Posterior cingulate gyrus (tissue), 11 donors: Measurements from ENCODE around the gene TBC1D1.
"Not testable (repeated sequence)": the region's sequence is repeated elsewhere in the genome, so short reads cannot be mapped to it uniquely, and the experiment has no call there.

ENCODE experiments used
- DNase-seq, 10 donors: peaks; one replicate each; pipeline versions ENCODE4 v3.0.0 to v3.0.0-alpha.2; 2020 to 2021; ENCODE audit warnings: mixed read lengths in 3 of 10
- intact Hi-C: fragments of 100-400 bp; cut with DNase I; formaldehyde crosslinking; loops from one replicate; pipeline ENCODE4 v1.15.1; 2023

TBC1D1 gene

GRCh38 chr4:37917388-37917787 lies 26.5 kb downstream of the TBC1D1 start:
- intact Hi-C loops: no loop called here

GRCh38 chr4:37918653-37919052 lies 27.8 kb downstream of the TBC1D1 start:
- no peak for DNase-seq
- intact Hi-C loops: no loop called here

More at GRCh38 chr4:37917388-37917787, 26.5 kb downstream of the TBC1D1 start:
- DNase-seq: no peak

DNA sequence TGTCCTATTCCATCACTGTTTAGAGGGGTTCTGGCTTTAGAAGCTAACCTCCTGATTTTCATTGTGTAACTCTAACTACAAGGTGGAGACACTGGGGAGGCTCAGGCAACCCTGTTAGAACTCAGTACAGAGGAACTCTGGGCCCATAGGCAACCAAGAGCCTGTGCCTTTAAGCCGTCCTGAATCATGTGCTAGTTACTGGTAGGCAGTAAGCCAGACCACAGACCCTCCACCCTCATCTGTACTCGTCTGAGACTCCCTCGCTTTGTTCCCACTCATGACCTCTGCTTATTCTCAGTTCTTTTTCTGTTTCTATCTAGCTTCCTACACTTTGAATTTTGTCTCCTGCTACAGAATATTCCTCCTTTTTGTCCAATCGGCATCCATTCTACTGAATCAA lies 31.4 kb downstream of the TBC1D1 start:
- DNase-seq: no peak
- intact Hi-C loops: no loop called here

DNA sequence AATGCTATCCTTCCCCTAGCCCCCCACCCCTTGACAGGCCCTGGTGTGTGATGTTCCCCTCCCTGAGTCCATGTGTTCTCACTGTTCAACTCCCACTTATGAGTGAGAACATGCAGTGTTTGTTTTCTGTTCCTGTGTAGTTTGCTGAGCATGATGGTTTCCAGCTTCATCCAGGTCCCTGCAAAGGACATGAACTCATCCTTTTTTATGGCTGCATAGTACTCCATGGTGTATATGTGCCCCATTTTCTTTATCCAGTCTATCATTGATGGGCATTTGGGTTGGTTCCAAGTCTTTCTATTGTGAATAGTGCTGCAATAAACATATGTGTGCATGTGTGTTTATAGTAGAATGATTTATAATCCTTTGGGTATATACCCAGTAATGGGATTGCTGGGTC lies 32.2 kb downstream of the TBC1D1 start:
- DNase-seq, intact Hi-C loops: not testable (repeated sequence)

GRCh38 chr4:37924946-37925345 lies 34.1 kb downstream of the TBC1D1 start:
- intact Hi-C loops: no loop called here
- no peak for DNase-seq

- intact Hi-C loops: no loop called here
- no peak for DNase-seq
These were observed 36.5 kb downstream of the TBC1D1 start for GRCh38 chr4:37927434-37927833.

GRCh38 chr4:37928426-37929416 lies 37.8 kb downstream of the TBC1D1 start:
- intact Hi-C loops: no loop called here
- peak in 3 of 10 donors; percentile 15 to 91 (median 23) for DNase-seq

DNA sequence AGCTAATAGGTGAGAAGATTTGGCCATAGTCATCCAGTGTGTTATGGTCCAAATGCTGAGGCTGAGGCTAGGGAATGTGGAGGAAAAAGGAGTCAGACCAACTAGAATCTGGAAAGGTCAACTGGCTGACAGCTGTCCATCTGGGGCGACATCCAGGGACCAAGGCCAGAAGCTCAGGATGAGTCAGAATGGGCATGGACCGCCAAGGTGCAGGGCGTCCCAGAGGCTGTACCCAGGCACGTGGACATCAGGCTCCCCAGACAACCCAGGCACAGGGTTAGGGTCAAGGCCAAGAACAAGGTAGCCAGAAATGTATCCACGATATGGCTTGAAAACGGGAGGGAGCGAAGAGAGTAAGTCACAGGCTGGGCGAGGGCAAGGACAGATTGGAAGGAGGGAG lies 43.2 kb downstream of the TBC1D1 start:
- intact Hi-C loops: no loop called here
- DNase-seq: no peak

GRCh38 chr4:37934609-37935008 lies 43.7 kb downstream of the TBC1D1 start:
- intact Hi-C loops: no loop called here

GRCh38 chr4:37935026-37935425 lies 44.1 kb downstream of the TBC1D1 start:
- DNase-seq: no peak
- intact Hi-C loops: no loop called here

More at GRCh38 chr4:37934609-37935008, 43.7 kb downstream of the TBC1D1 start:
- DNase-seq: no peak

DNA sequence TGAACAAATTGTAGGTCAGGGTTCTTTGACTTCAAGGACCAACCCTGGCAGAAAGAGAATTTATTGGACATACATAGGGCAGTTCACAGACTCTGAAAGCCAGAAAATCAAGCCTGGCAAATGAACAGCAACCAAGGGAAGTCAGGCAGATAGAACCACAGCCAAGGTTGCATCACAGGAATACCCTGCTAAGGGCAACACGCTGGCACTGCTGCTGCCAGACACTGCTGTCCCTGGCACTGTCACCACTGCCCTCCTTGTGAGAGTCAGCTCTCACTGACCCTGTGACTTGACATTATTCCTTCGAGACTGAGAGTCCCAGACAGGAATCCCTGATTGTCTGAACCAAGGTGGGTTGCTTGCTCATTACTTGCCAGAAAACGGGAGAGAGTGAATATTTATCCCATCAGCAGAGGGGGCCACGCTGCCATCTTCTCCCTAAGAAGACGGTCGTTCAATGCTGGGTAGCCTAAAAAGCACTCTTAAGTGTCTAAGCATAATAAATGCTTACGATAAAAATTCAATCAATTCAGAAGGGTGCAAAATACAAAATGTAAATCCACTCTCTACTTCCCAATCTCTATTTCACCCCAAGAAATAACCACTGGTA lies 46.1 kb downstream of the TBC1D1 start:
- no peak for DNase-seq
- intact Hi-C loops: no loop called here

DNA sequence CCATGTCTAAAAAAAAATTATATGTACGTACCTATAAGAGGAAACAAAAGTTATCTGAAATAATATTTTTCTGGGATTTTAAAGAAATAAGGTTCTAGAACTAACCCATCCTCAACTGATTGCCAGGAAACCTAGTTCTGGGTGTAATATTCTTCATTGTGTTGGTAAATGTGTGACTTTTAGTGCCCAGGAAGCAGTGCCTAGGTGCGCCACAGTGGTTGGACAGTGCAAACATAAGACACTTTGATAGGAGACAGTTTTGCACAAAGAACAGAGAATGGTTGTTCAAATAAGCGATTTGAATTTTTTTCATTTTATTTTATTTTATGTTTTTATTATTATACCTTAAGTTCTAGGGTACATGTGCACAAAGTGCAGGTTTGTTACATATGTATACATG lies 47.3 kb downstream of the TBC1D1 start:
- no peak for DNase-seq
- intact Hi-C loops: no loop called here

DNA sequence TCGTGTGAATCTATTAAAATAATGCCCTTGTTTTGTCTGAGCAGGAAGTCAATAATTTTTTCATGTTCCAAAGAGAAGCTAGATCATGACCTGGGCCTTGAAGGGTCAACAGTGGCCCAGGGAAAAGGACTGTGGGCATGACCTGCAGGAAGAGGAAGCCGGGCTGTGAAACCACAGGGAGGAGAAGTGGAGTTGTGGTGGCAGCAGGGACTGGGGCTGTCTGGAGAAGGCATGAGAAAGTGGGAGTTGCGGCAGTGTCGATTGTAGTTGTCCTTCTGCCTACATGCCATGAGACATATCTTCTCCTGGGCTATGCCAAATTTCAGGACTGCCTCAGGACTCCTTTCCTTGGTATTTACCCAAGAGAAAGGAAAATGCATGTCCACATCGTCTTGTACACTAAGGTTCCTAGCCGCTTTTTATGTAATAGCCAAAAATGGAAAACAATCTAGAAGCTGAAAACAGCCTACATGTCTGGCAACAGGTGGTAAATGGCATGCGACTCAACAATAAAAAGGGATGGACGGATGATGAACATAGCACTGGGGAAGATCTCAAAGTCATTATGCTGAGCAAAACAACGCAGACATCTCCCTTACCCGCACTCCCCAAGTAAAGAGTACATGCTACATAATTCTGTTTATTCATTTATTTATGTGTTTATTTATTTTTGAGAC lies 55.8 kb downstream of the TBC1D1 start:
- intact Hi-C loops: no loop called here
- peak in 7 of 10 donors; percentile 19 to 87 (median 26) for DNase-seq

- DNase-seq: no peak
- intact Hi-C loops: no loop called here
These were observed 57.7 kb downstream of the TBC1D1 start for GRCh38 chr4:37948542-37948941.

DNA sequence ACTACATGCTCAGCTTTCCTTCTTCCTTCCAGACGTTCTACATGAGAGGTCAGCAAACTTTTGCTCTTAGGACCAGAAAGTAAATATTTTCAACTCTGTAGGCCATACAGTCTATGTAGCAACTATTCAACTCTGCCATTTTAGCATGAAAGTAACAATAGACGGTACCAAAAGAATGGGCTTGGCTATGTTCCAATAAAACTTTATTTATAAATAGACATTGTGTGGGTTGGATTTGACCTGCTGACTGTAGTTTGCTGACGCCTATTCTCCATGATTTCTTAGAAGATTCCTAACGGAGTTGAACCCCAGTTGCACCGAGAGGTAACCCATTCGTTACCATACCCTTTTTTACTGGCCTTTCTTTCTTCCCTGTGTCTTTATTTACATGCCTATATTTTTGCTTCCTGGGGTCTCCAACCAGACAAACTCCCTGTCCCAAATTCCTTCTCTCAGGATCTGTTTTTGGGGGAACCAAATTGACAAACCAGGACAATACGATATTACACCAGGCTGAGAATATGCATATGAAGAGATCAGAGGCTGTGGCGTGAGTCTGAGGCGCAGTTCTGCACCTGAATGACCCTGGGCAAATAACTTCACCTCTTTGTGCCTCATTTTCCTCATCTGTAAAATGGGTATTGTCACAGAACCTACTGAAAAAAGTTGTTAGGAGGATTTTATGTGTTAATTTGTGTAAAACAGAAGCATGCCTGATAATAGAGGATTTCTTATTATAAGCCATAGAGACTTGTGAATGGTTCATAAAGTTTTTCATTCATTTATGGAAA lies 58.9 kb downstream of the TBC1D1 start:
- intact Hi-C loops: no loop called here
- no peak for DNase-seq

DNA sequence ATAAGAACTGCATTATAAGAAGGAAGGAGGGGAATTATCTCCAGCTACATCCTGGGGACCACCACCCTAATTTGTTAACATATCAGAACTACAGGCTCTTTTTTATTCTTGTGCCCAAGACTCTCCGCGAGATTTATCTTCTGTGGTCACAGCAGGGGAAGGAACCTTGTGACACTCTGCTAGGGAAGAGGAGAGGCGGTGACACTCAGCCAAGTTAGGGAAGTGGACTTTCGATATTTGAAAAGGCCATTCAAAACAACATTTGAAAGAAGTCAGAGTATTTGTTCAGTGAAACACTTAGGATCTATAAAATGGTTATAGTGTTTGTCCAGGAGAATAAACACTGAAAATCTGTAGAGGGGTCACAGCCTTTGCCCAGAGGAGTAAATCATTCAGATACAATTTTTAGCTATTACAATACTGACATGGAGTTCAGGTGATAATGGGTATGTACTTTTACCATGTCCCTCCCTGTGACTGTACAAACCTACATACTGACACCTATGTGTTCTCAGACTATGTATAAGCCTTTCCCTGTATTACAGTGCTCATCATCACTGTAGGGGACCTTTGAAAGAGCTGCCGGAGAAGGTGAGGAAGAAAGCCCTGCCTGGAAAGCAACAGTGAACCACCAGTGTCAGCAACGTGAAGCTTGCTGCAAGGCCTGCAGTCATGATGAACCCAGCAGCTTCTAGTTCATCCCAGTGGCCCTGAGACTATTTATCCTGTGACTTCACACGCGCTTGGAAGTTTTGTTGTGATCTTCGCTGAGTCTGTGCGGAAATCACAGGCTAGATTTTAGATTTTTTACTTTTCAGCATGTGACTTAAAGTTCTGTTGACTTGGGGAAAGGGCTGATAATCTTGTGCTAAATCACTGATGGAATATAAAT lies 60.8 kb downstream of the TBC1D1 start:
- intact Hi-C loops: no loop called here
- DNase-seq: no peak

GRCh38 chr4:37953156-37953555 lies 62.3 kb downstream of the TBC1D1 start:
- intact Hi-C loops: no loop called here
- no peak for DNase-seq

GRCh38 chr4:37953620-37954293 lies 62.9 kb downstream of the TBC1D1 start:
- intact Hi-C loops: no loop called here
- DNase-seq: no peak

DNA sequence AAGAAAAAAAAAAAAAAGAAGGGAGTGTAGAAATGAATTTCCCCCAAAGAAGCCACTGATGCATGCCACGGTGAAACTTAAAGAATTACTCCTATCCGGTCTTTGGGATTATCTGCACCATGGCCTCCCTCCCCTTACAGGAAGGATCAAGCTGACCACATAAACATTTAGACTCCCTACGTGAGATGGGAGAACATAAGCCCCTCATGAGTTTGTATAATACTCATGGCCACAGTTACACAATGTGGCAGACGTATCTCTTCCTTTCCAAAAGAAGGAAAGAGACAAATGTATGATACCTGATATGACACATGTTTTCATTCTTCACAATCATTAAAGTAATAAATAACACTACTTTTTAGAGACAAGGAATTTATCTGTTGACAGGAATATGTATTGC lies 66.1 kb downstream of the TBC1D1 start:
- DNase-seq: no peak
- intact Hi-C loops: no loop called here
